ENCODE data around the gene PROM1. TPM values are rescaled to one million over a fixed set of nuclear protein-coding genes. Genes with fewer than 3 reads are reported as not detected.

Gene PROM1
- total RNA-seq, 1 donor from 2014 or later: 30.3 TPM

- no peak for TF ChIP-seq CTCF (conservative IDR thresholded peaks at IDR 0.05)
- Mint-ChIP-seq H3K4me1 (ENCODE audit: unreplicated experiment) (peaks cover 24% of the 10 kb centered on the region), H3K27me3 (no peaks in the 10 kb centered on the region), H3K9me3 (no peaks in the 10 kb centered on the region), H3K4me3 (no peak overlapping the region), H3K36me3 (no peaks in the 10 kb centered on the region), H3K27ac (no peak overlapping the region)
- no peak for DNase-seq (ENCODE audit: extremely low spot score, unreplicated experiment)
These were observed 30.9 kb downstream of the PROM1 start for GRCh38 chr4:16052939-16053338.

DNA sequence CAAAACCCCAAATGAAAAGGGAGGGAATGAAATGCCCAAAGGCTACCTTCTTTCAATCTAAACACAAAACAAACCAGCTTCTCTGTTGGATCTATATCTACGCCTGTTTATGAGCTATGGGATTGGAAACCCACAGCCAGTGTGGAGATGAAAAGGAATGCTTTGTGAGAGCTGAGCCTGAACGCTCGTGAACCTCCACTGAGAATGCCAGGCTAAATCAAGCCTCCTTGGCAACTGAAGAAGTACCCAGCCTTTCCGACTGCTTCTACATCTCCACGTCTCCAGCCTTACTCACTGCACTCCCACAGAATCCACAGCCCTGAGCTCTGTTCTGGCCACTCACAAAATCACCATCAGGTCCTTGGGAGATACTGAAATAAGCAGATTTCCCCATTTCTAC, 31.8 kb downstream of the PROM1 start:
- Mint-ChIP-seq H3K9me3 (no peaks in the 10 kb centered on the region), H3K27ac (no peak overlapping the region), H3K36me3 (no peaks in the 10 kb centered on the region), H3K4me1 (ENCODE audit: unreplicated experiment) (peaks cover 17% of the 10 kb centered on the region), H3K4me3 (no peak overlapping the region), H3K27me3 (no peaks in the 10 kb centered on the region)
- no peak for TF ChIP-seq CTCF (conservative IDR thresholded peaks at IDR 0.05)
- DNase-seq (ENCODE audit: extremely low spot score, unreplicated experiment): no peak

- no peak for TF ChIP-seq CTCF (conservative IDR thresholded peaks at IDR 0.05)
These were observed 32.7 kb downstream of the PROM1 start for GRCh38 chr4:16051132-16051531.

DNA sequence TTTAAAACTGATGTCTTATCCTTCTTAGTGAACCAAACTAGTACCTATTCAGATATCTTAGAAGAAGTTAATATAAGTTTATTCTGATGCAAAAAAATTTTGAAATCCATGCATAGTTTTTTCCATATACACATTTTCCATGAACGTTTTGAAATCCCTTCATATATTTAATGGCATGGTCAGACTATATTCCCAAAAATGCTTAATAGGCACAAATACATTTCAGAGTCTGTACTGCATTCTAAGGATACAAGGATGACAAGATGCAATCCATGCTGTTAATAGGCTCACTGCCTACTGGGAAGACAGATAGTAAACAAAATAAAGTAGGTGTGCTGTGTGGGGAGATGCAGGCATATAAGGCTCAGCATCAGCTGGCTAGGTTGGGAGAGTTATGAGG, 33.2 kb downstream of the PROM1 start:
- TF ChIP-seq CTCF (conservative IDR thresholded peaks at IDR 0.05): no peak
- H3K27me3 Mint-ChIP-seq: no peaks in the 10 kb centered on the region
- no peaks in the 10 kb centered on the region for H3K36me3 Mint-ChIP-seq
- DNase-seq (ENCODE audit: extremely low spot score, unreplicated experiment): no peak
- H3K9me3 Mint-ChIP-seq: no peaks in the 10 kb centered on the region
- H3K4me1 Mint-ChIP-seq (ENCODE audit: unreplicated experiment): peaks cover 8% of the 10 kb centered on the region
- no peak overlapping the region for H3K27ac Mint-ChIP-seq
- no peak overlapping the region for H3K4me3 Mint-ChIP-seq

More at GRCh38 chr4:16051132-16051531, 32.7 kb downstream of the PROM1 start:
- Mint-ChIP-seq H3K9me3 (no peaks in the 10 kb centered on the region), H3K4me3 (no peak overlapping the region), H3K36me3 (no peaks in the 10 kb centered on the region), H3K27ac (no peak overlapping the region), H3K27me3 (no peaks in the 10 kb centered on the region), H3K4me1 (ENCODE audit: unreplicated experiment) (peaks cover 12% of the 10 kb centered on the region)
- no peak for DNase-seq (ENCODE audit: extremely low spot score, unreplicated experiment)

DNA sequence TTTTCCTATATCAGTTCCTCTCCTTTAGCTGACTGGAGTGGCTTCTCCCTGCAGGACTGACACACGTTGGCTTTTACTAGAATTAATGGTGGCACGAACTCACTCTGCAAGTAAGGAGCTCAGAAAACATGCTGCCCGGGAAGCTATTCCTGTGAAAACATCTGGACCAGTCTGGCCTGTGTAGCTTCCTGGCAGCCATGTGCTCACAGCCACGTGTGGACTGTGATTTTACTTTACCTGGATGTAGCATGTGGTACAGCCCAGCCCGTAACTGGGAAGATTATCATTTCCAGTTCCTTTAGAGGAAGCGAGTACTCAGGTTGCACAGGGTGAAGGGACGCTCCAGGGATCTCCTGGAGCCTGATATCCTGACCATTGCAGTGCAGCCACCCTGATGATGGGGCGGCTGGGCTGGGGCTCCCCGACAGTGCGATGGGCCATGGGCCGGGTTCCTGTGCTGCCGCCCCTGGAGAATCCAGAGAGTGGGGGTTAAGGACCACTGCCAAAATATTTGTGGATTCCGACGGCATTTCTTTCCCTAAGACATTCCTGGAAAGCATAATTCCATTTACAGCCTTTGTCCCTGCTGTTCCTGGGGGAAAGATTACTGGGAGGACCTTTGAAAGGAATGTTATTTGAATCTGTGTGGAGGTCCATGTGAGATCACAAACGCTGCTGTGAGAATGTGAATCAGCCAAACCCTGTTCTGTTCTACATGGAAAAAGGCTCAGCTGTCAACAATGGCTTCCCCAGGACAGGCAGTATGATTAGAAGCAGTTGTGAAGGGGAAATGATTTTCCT, 35.0 kb downstream of the PROM1 start:
- H3K4me3 Mint-ChIP-seq: no peak overlapping the region
- DNase-seq (ENCODE audit: extremely low spot score, unreplicated experiment): no peak
- peaks cover 12% of the 10 kb centered on the region for H3K4me1 Mint-ChIP-seq (ENCODE audit: unreplicated experiment)
- no peaks in the 10 kb centered on the region for H3K9me3 Mint-ChIP-seq
- H3K27ac Mint-ChIP-seq: no peak overlapping the region
- no peaks in the 10 kb centered on the region for H3K27me3 Mint-ChIP-seq
- H3K36me3 Mint-ChIP-seq: no peaks in the 10 kb centered on the region
- no peak for TF ChIP-seq CTCF (conservative IDR thresholded peaks at IDR 0.05)
